Gastrocnemius medialis (tissue), 4 donors: ENCODE data around the gene COL24A1.

Experiments used
- CTCF ChIP-seq, 5 experiments: fragments of 450-650 bp in 3 of 5; fragments of 200-600 bp in 2 of 5; sonication (generic) in 2 of 5; IDR thresholded peaks in 4 of 5; conservative IDR thresholded peaks in 1 of 5; 1 replicate in 4 of 5; 2 replicates in 1 of 5; pipeline ENCODE4 v1.5.1; 2016 to 2019; ENCODE audit warnings: antibody characterized with exemption in 5 of 5, mild to moderate bottlenecking in 3 of 5, moderate library complexity in 3 of 5
- POLR2A ChIP-seq, 2 donors: fragments of 450-650 bp; IDR thresholded peaks; one replicate each; pipeline ENCODE4 v1.6.1; 2017; ENCODE audit warnings: antibody characterized with exemption in 2 of 2, mild to moderate bottlenecking in 2 of 2, moderate library complexity in 2 of 2

GRCh38 chr1:86114816-86115400 lies 41.7 kb downstream of the COL24A1 start:
- TF ChIP-seq POLR2A (IDR thresholded peaks at IDR 0.05) (no peak), CTCF (IDR thresholded peaks at IDR 0.05 in 4 of 5, conservative IDR thresholded peaks at IDR 0.05 in 1 of 5) (no peak)
